ENCODE measurements around the gene DMD. TPM values are rescaled to one million over a fixed set of nuclear protein-coding genes. Genes with fewer than 3 reads are reported as not detected.

The DMD gene
- total and polyA plus RNA-seq, 4 experiments from 2014 or later = 0.18 to 0.55 (median 0.19) TPM; not detected in 1

- H3K27me3 ChIP-seq (ENCODE audit: insufficient read depth, low read length) = no peaks in the 10 kb centered on the region
- Mint-ChIP-seq H3K27me3 (peaks cover 1 to 2% of the 10 kb centered on the region in 2 donors), H3K4me1 (no peaks in the 10 kb centered on the region), H3K4me3 (no peak overlapping the region), H3K9me3 (peaks cover 0 to 11% (median 0%) of the 10 kb centered on the region in 8 donors), H3K36me3 (no peaks in the 10 kb centered on the region), H3K27ac (no peak overlapping the region)
- H3K9me3 ChIP-seq (ENCODE audit: control insufficient read depth in 1 of 2, low read length in 2 of 2) = no peaks in the 10 kb centered on the region
- DNase-seq = no peak
- no peaks in the 10 kb centered on the region for H3K36me3 ChIP-seq (ENCODE audit: insufficient read depth, low read length)
- no peak overlapping the region for H3K27ac ChIP-seq (ENCODE audit: low read depth, low read length)
- CTCF ChIA-PET (ENCODE audit: partially characterized antibody) = no interaction called here
- H3K4me1 ChIP-seq (ENCODE audit: insufficient read depth, low read length) = no peaks in the 10 kb centered on the region
- intact Hi-C loops (cut with micrococcal nuclease) = no loop called here
- POLR2A ChIA-PET (ENCODE audit: partially characterized antibody) = no interaction called here
- no peak overlapping the region for H3K4me3 ChIP-seq (ENCODE audit: low read length in 2 of 2)
Observed at GRCh38 chrX:31166832-31167231, 2044.5 kb downstream of the DMD start.

- Histone ChIP-seq H3K4me1 (ENCODE audit: insufficient read depth, low read length) (no peaks in the 10 kb centered on the region), H3K36me3 (ENCODE audit: insufficient read depth, low read length) (no peaks in the 10 kb centered on the region), H3K27me3 (ENCODE audit: insufficient read depth, low read length) (no peaks in the 10 kb centered on the region), H3K27ac (ENCODE audit: low read depth, low read length) (no peak overlapping the region), H3K9me3 (ENCODE audit: control insufficient read depth in 1 of 2, low read length in 2 of 2) (no peaks in the 10 kb centered on the region), H3K4me3 (ENCODE audit: low read length in 2 of 2) (no peak overlapping the region)
- CTCF ChIA-PET (ENCODE audit: partially characterized antibody) = no interaction called here
- H3K4me1 Mint-ChIP-seq = no peaks in the 10 kb centered on the region
- H3K27ac Mint-ChIP-seq = no peak overlapping the region
- H3K4me3 Mint-ChIP-seq = no peak overlapping the region
- intact Hi-C loops (cut with micrococcal nuclease) = no loop called here
- peaks cover 1 to 2% of the 10 kb centered on the region in 2 donors for H3K27me3 Mint-ChIP-seq
- no peaks in the 10 kb centered on the region for H3K36me3 Mint-ChIP-seq
- peaks cover 0 to 11% (median 0%) of the 10 kb centered on the region in 8 donors for H3K9me3 Mint-ChIP-seq
- DNase-seq = no peak
- POLR2A ChIA-PET (ENCODE audit: partially characterized antibody) = no interaction called here
Observed at GRCh38 chrX:31166416-31166815, 2044.9 kb downstream of the DMD start.

- ChIA-PET POLR2A (ENCODE audit: partially characterized antibody) (no interaction called here), CTCF (ENCODE audit: partially characterized antibody) (no interaction called here)
- H3K4me3 Mint-ChIP-seq = no peak overlapping the region
- H3K4me3 ChIP-seq (ENCODE audit: low read length in 2 of 2) = no peak overlapping the region
- H3K9me3 Mint-ChIP-seq = peaks cover 0 to 11% (median 0%) of the 10 kb centered on the region in 8 donors
- no peak overlapping the region for H3K27ac Mint-ChIP-seq
- no peaks in the 10 kb centered on the region for H3K27me3 ChIP-seq (ENCODE audit: insufficient read depth, low read length)
- peaks cover 1 to 2% of the 10 kb centered on the region in 2 donors for H3K27me3 Mint-ChIP-seq
- H3K4me1 Mint-ChIP-seq = no peaks in the 10 kb centered on the region
- no peak for DNase-seq
- H3K9me3 ChIP-seq (ENCODE audit: control insufficient read depth in 1 of 2, low read length in 2 of 2) = no peaks in the 10 kb centered on the region
- intact Hi-C loops (cut with micrococcal nuclease) = no loop called here
- H3K36me3 Mint-ChIP-seq = no peaks in the 10 kb centered on the region
- no peaks in the 10 kb centered on the region for H3K4me1 ChIP-seq (ENCODE audit: insufficient read depth, low read length)
- no peaks in the 10 kb centered on the region for H3K36me3 ChIP-seq (ENCODE audit: insufficient read depth, low read length)
- H3K27ac ChIP-seq (ENCODE audit: low read depth, low read length) = no peak overlapping the region
Observed at GRCh38 chrX:31165241-31166035, 2045.9 kb downstream of the DMD start.

DNA sequence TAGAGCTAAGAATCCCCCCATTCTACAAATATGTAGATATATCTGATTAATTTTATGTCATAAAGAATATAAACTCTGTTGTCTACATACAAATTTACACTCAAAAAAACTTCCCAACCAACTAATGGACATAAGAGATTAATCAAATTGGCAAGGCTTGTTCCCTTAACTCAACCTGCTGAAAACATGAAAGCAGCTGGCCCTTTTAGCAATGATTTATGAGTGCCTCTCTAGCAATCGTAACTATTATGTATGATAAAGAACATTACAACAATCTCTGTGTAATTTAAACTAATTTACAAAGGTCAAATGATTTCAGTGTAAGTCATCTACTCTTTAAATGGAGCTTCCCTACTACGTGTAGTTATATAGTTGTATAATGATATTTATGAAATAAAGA is 2056.4 kb downstream of the DMD start:
- Histone ChIP-seq H3K9me3 (ENCODE audit: control insufficient read depth in 1 of 2, low read length in 2 of 2) (no peaks in the 10 kb centered on the region), H3K27ac (ENCODE audit: low read depth, low read length) (no peak overlapping the region), H3K4me1 (ENCODE audit: insufficient read depth, low read length) (no peaks in the 10 kb centered on the region), H3K27me3 (ENCODE audit: insufficient read depth, low read length) (no peaks in the 10 kb centered on the region), H3K36me3 (ENCODE audit: insufficient read depth, low read length) (no peaks in the 10 kb centered on the region), H3K4me3 (ENCODE audit: low read length in 2 of 2) (no peak overlapping the region)
- Mint-ChIP-seq H3K4me3 (no peak overlapping the region), H3K9me3 (peaks cover 0 to 2% (median 0%) of the 10 kb centered on the region in 8 donors), H3K36me3 (no peaks in the 10 kb centered on the region), H3K4me1 (no peaks in the 10 kb centered on the region), H3K27me3 (no peaks in the 10 kb centered on the region), H3K27ac (no peak overlapping the region)
- intact Hi-C loops (cut with micrococcal nuclease) = no loop called here
- POLR2A ChIA-PET (ENCODE audit: partially characterized antibody) = no interaction called here
- no peak for DNase-seq
- CTCF ChIA-PET (ENCODE audit: partially characterized antibody) = no interaction called here

GRCh38 chrX:31153475-31154047 is 2057.8 kb downstream of the DMD start:
- ChIA-PET CTCF (ENCODE audit: partially characterized antibody) (no interaction called here), POLR2A (ENCODE audit: partially characterized antibody) (no interaction called here)
- no peaks in the 10 kb centered on the region for H3K27me3 ChIP-seq (ENCODE audit: insufficient read depth, low read length)
- no peaks in the 10 kb centered on the region for H3K4me1 Mint-ChIP-seq
- H3K27ac ChIP-seq (ENCODE audit: low read depth, low read length) = no peak overlapping the region
- intact Hi-C loops (cut with micrococcal nuclease) = no loop called here
- no peaks in the 10 kb centered on the region for H3K36me3 ChIP-seq (ENCODE audit: insufficient read depth, low read length)
- H3K36me3 Mint-ChIP-seq = no peaks in the 10 kb centered on the region
- no peaks in the 10 kb centered on the region for H3K9me3 Mint-ChIP-seq
- H3K4me3 Mint-ChIP-seq = no peak overlapping the region
- H3K27me3 Mint-ChIP-seq = no peaks in the 10 kb centered on the region
- no peak for DNase-seq
- H3K4me1 ChIP-seq (ENCODE audit: insufficient read depth, low read length) = no peaks in the 10 kb centered on the region
- H3K9me3 ChIP-seq (ENCODE audit: control insufficient read depth in 1 of 2, low read length in 2 of 2) = no peaks in the 10 kb centered on the region
- H3K4me3 ChIP-seq (ENCODE audit: low read length in 2 of 2) = no peak overlapping the region
- H3K27ac Mint-ChIP-seq = no peak overlapping the region

GRCh38 chrX:31147175-31147574 is 2064.2 kb downstream of the DMD start:
- no peaks in the 10 kb centered on the region for H3K9me3 Mint-ChIP-seq
- intact Hi-C loops (cut with micrococcal nuclease) = no loop called here
- no peaks in the 10 kb centered on the region for H3K27me3 ChIP-seq (ENCODE audit: insufficient read depth, low read length)
- ChIA-PET POLR2A (ENCODE audit: partially characterized antibody) (no interaction called here), CTCF (ENCODE audit: partially characterized antibody) (no interaction called here)
- no peak overlapping the region for H3K27ac ChIP-seq (ENCODE audit: low read depth, low read length)
- H3K27ac Mint-ChIP-seq = no peak overlapping the region
- no peaks in the 10 kb centered on the region for H3K27me3 Mint-ChIP-seq
- H3K4me1 ChIP-seq (ENCODE audit: insufficient read depth, low read length) = no peaks in the 10 kb centered on the region
- H3K9me3 ChIP-seq (ENCODE audit: control insufficient read depth in 1 of 2, low read length in 2 of 2) = no peaks in the 10 kb centered on the region
- no peaks in the 10 kb centered on the region for H3K36me3 Mint-ChIP-seq
- no peak overlapping the region for H3K4me3 Mint-ChIP-seq
- H3K36me3 ChIP-seq (ENCODE audit: insufficient read depth, low read length) = no peaks in the 10 kb centered on the region
- DNase-seq = no peak
- H3K4me3 ChIP-seq (ENCODE audit: low read length in 2 of 2) = no peak overlapping the region
- H3K4me1 Mint-ChIP-seq = no peaks in the 10 kb centered on the region

DNA sequence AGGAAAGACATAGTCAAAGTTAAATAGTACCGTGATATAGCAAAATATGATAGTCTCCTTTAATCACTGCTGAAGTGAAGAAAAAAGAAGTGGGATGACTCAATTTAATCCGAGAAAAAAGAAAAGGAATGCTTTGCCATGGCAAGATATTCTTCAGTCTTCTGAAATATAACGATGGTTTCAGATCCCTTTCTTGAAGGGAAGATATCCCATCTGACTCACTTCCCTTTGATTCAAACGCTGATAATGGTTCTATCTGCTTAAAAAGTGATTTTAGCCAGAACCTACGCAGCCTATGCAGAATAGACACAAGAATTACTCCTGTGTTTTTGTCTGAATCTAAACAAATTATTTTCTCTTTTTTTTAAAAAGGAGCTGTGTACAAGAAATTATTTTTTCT is 2071.4 kb downstream of the DMD start:
- Mint-ChIP-seq H3K4me1 (peaks cover 6 to 12% (median 9%) of the 10 kb centered on the region in 4 donors), H3K9me3 (peaks cover 0 to 8% (median 2%) of the 10 kb centered on the region in 8 donors), H3K36me3 (no peaks in the 10 kb centered on the region), H3K27me3 (no peaks in the 10 kb centered on the region), H3K4me3 (no peak overlapping the region), H3K27ac (no peak overlapping the region)
- Histone ChIP-seq H3K9me3 (ENCODE audit: control insufficient read depth in 1 of 2, low read length in 2 of 2) (no peaks in the 10 kb centered on the region), H3K4me1 (ENCODE audit: insufficient read depth, low read length) (no peaks in the 10 kb centered on the region), H3K36me3 (ENCODE audit: insufficient read depth, low read length) (no peaks in the 10 kb centered on the region), H3K27ac (ENCODE audit: low read depth, low read length) (no peak overlapping the region), H3K27me3 (ENCODE audit: insufficient read depth, low read length) (no peaks in the 10 kb centered on the region), H3K4me3 (ENCODE audit: low read length in 2 of 2) (no peak overlapping the region)
- no peak for DNase-seq
- POLR2A ChIA-PET (ENCODE audit: partially characterized antibody) = no interaction called here
- CTCF ChIA-PET (ENCODE audit: partially characterized antibody) = no interaction called here
- intact Hi-C loops (cut with micrococcal nuclease) = no loop called here
